ENCODE data around the gene YWHAQ.
"Not testable (repeated sequence)": the region's sequence is repeated elsewhere in the genome, so short reads cannot be mapped to it uniquely, and the experiment has no call there.

YWHAQ gene

DNA sequence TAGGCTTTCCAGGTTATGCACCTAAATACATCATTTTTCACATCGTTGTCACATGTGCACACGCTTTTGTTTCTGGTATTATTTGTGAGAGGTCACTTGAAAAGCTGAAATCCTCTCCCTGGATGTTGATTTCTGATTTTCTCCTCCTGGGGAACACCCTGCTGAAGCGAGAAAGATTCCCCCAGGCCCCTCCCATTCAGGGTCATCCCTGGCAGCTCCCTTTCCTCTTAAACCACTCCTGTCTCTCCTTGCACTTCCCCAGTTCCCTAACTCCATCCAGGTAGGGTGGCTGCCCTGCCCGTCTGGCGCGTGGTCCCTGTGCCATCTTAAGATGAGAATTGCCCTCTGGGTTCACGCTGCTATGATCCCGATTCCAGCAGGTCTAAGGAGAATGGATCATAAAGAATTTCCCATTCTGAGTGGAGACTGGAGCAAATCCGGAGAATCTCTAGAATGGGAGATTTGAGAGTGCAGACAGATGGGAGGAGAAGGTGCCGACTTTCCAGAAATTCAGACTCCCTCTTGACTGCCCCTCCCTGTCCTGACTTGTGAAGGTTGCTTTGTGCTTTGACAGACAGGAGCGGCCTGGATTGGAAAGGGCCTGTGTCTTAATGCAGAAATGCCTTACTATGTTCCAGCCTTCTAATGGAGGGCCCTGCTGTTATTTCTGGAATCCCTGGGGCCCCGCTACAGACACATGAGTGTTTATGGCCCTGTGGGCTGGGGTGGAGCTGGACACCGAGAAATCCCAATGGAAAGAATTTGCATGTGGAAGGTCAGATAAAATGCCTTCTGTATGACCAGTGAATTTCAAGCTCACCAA, 1.3 kb upstream of the YWHAQ start:
- DNase-seq (ENCODE audit: low read depth in 3 of 3) = no peak

DNA sequence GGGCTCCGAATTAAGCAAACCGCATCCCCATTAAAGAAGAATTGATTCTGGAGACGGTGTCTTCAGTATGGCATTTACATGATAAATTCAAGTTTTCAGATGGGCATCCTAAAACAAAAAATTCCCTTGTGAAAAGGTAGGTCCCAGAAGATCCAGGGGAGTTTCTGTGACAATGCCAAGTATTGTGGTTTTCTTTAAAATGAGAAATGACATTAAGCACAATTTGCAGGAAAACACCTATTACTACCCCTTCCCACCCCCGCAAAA, 689 bp upstream of the YWHAQ start:
- DNase-seq (ENCODE audit: low read depth in 3 of 3) = no peak

DNA sequence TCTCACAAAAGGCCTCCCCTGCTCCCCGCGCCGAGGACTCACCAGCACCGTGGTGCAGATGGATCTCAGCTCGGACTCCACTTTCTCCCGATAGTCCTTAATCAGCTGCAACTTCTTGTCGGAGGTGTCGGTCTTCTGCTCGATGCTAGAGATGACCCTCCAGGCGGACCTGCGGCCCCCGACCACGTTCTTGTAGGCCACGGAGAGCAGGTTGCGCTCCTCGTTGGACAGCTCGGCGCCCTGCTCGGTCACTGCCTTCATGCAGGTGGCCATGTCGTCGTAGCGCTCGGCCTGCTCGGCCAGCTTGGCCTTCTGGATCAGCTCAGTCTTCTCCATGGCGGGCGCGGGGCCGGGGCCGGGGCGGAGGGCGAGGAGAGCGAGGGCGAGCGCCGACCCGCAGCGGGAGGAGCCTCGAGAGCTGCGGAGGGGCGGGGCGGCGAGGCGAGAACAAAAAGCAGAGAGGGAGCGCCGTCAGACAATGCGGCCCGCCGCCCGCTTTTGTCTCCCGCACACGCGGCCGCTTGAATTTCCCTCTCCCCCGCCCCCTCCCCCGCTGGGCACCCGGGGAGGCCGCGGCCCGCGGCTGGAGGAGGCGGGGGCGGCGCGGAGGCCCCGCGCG, 571 bp downstream of the YWHAQ start:
- peak; percentile 61 to 62 (median 61) for DNase-seq (ENCODE audit: low read depth in 3 of 3)

DNA sequence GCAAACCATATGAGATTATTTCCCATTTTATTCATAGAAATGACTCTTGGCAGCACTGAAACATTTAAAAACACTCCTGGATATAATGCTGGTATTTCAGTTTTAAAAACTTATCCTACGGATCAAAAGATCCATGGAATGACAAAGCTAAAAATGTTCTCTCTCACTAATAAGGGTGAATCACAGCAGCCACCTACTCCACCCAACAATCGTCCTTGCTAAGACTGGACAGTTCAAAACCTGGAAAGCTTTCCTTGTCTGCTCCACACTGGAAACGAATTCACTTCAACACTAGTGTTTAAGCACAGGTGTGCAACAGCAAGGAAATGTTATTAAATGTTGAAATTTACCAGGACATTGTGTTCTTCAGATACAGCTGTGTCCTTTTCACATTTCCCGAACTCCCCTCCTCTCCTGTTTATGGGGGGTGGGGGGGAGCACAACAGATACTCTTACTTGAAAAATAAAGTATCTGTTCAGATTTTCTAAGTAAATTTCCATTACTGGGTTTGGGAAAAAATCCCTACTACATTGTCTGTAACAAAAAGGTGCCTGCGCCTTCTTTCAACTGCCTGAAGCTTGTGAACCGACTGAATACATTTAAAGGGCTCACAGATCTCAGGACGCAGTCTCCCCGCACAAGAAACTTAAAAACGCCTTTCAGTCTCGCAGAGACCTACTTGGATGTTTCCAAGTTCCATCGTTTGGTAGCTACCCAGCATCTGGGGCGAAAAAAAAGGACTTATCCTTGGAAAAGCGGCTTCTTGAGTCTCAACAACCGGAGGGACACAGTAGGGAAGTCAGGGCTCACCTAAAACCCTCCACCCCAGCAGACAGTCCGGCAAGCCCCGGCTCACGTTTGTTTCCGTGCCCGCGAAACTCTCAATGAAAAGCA, 1.3 kb downstream of the YWHAQ start:
- DNase-seq (ENCODE audit: low read depth in 3 of 3) = peak in 1 of 3 experiments; percentile 25

DNA sequence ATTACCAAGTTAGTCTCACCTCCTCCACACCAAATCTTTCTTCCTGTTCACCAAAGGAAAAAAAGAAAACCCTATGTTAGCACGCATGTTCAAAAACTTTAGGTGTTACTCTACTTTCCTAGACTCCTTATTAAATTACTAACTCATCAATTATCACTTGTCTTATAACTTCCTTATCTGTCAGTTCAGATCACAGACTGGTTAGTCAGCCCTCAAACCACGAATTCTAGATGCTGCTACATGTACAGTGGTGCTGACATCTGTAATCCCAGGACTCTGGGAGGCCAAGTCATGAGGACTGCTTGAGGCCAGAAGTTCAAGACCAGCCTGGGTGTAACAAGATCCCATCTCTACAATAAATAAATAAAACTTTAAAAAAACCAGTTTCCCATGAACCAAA, 3.5 kb downstream of the YWHAQ start:
- DNase-seq (ENCODE audit: low read depth in 3 of 3) = no peak

DNA sequence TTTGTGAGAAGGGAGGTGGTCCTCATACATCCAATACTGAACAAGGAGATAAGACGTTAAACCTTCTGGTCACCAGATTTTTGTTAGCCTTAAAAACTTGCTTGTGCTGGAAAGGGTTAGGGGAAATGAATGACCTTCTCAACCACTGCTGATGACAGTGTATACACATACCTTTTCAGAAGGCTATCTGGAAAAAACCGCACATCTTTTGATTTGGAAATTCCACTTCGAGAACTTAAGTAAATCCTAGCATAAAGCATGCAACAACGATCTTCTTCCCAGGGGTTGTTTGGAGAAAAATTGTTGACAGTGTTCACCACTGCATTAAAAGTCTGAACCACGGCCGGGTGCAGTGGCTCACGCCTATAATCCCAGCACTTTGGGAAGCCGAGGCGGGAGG, 7.6 kb downstream of the YWHAQ start:
- no peak for DNase-seq (ENCODE audit: low read depth in 3 of 3)

DNA sequence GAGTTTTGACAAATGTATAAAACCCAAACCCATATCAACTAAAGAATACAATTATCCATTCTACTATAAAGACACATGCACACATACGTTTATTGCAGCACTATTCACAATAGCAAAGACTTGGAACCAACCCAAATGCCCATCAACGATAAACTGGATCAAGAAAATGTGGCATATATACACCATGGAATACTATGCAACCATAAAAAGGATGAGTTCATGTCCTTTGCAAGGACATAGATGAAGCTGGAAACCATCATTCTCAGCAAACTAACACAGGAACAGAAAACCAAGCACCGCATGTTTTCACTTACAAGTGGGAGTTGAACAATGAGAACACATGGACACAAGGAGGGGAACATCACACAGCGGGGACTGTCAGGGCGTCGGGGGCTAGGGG, 9.1 kb downstream of the YWHAQ start:
- DNase-seq (ENCODE audit: low read depth in 3 of 3) = not testable (repeated sequence)

DNA sequence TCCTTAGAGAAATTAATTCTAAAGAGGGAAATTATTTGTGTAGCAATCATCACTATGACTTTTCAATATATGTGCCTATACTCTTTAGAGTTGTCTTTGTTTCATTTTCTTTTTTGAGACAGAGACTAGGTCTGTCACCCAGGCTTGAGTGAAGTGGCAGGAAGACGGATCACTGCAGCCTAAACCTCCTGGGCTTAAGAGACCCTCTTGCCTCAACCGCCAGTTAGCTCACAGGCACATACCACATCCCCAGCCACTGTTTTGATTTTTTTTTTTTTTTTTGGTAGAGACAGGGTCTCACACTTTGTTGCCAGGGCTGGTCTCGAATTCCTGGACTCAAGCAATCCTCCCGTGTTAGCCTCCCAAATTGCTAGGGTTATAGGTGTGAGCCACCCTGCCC, 12.4 kb downstream of the YWHAQ start:
- no peak for DNase-seq (ENCODE audit: low read depth in 3 of 3)

DNA sequence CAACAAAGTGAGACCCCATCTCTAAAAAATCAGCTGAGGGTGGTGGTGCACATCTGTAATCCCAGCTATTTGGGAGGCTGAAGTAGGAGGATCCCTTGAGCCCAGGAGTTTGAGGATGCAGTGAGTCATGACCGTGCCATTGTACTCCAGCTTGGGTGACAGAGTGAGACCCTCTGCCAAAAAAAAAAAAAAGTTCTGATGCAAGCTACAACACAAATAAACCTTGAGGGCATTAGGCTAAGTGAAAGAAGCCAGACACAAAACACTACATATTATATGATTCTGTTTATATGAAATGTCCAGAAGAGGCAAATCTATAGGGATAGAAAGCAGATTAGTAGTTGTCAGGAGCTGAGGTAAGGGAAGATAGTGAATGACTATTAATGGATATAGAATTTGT, 13.0 kb downstream of the YWHAQ start:
- DNase-seq (ENCODE audit: low read depth in 3 of 3) = no peak

DNA sequence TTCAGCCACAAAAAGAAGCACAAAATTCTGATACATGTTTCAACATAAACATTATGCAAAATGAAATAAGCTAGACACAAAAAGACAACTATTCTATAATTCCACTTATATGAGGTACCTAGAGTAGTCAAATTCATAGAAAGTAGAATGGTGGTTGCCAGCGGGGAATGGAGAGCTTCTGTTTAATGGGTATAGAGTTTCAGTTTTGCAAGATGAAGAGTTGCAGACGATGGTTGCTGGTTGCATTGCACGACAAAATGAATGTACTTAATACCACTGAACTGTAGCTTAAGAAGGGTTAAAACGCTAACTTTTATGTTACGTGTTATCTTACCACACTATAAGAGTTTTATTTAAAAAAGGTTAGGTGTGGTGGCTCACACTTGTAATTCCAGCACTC, 13.5 kb downstream of the YWHAQ start:
- no peak for DNase-seq (ENCODE audit: low read depth in 3 of 3)

DNA sequence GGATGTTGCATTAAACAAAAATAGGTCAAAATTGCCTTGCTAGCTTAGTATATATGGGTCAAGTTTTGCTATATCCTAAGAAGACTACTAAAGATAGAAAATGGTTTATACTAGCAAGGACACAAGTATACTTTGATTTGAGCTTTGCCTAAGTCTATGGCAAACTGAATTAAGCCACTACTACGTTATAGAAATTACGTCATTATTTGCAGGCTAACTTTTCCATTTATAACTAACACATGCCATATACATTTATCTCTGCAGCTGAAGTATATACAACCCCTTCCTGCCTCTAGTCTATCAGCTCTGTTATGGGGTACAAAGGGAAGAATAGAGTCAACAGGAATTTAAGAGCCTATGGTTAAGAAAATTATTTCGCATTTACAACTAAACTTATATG, 16.2 kb downstream of the YWHAQ start:
- DNase-seq (ENCODE audit: low read depth in 3 of 3) = no peak

DNA sequence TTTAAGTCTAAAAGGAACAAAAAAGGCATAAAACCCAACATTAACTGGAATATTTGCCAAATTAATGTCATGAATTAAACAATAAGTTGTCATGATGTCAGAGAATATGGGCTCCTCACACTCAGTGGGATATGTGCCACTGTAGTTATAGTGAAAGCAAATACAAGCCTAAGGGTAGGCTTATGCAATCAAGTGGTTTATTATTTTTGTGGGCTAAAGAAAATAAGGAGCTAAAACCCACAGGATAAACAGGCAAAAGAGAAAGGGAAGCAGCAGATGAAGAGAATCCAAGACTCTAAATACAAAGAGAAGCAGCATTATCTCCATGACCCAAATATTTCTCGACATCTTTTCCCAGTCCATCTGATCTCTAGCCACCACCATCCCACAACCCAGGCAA, 17.5 kb downstream of the YWHAQ start:
- no peak for DNase-seq (ENCODE audit: low read depth in 3 of 3)

DNA sequence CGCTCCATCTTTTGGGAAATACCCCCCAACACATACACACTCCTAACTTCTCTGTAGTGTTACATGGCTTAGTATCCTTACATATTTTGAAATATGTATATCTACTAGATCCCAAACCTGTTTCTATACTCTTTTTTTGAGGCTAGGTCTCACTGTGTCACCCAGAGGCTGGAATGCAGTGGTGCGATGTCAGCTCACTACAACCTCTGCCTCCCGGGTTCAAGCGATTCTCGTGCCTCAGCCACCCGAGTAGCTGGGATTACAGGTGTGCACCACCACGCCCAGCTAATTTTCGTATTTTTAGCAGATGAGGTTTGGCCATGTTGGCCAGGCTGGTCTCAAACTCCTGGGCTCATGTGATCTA, 19.3 kb downstream of the YWHAQ start:
- not testable (repeated sequence) for DNase-seq (ENCODE audit: low read depth in 3 of 3)

DNA sequence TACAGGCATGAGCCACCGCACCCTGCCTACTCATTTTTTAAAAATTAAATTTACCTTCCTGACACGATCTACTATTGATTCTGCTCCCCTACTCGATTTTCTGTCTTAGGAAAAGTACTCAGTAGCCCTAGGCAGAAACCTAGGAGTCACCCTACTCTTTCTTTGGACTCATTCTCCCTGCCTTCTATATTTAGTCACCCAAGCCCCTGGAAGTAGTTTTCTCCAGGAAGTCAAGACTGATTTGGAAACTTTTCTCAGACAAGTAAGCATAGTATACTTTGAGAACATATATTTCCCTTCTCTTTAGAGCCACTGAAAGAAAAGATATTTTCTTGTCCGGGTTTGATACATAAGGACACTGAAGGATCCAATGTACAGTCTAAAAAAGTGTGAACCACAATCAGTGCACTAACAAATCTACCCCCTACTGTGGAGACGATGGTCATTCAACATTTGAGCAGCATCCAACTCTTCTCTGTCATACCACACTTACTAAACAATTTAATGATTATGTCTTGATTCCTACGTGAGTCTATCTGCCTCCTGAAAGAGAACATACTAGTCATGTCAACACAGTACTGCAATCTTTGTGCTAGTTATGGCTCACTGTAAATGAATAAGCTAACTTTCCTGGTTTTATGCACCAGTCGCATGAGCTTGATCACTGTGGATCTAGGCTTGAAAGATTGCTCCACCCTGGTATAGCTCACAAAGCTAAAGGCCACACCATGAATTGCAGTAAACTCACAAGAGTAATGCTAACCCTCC, 19.8 kb downstream of the YWHAQ start:
- DNase-seq (ENCODE audit: low read depth in 3 of 3) = no peak

DNA sequence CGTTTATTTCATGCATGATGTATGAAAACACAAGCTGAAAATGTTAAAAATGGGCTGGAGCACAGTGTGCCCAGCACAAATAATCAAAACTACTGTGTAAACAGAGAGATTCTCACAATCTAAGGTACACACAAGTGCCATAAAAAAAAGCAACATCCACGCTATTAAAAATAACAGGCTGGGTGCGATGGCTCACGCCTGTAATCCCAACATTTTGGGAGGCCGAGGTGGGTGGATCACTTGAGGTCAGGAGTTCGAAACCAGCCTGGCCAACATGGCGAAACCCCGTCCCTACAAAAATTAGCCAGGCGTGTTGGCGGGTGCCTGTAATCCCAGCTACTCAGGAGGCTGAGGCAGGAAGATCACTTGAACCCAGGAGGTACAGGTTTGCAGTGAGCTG, 22.3 kb downstream of the YWHAQ start:
- DNase-seq (ENCODE audit: low read depth in 3 of 3) = not testable (repeated sequence)

DNA sequence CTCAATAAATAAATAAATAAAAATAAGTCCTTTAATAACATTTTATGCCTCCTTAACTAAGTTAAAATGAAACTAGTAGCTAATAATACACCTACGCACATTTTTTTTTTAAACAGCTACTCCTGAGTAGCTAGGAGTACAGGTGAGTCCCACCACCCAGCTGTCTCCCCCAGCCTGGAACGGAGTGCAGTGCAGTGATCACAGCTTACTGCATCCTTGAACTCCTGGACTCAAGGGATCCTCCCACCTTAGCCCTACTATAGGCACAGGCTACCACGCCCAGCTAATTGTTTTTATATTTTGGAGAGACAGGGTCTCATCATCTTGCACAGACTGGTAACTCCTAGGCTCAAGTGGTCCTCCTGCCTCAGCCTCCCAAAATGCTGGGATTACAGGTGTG, 28.4 kb downstream of the YWHAQ start:
- DNase-seq (ENCODE audit: low read depth in 3 of 3) = no peak

DNA sequence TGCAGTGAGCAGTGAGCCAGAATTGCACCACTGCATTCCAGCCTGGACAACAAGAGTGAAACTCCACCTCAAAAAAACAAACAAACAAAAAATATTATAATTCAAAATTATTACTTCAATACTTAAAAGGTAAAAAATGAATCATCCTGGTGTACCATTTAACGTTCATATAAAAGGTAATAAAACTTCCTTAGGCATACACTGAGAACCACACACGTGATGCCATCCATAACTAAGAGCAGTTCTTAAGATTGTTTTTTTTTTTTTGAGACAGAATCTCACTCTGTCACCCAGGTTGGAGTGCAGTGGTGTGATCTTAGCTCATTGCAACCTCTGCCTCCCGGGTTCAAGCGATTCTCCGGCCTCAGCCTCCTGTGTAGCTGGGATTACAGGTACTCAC, 29.4 kb downstream of the YWHAQ start:
- DNase-seq (ENCODE audit: low read depth in 3 of 3) = no peak

DNA sequence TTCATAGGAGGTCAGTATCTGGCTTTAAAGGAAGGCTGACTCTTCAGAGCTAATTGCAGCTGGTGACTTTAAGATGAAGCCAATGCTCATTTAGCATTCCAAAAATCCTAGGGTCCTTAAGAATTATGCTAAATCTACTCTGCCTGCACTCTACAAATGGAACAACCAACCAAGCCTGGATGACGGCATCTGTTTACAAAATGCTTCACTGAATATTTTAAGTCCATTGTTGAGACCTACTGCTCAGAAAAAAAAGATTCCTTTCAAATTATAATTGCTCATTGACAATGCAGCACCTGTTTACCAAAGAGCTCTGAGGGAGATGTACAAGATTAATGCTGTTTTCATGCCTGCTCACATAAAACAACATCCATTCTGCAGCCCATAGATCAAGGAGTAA, 31.4 kb downstream of the YWHAQ start:
- DNase-seq (ENCODE audit: low read depth in 3 of 3) = no peak

DNA sequence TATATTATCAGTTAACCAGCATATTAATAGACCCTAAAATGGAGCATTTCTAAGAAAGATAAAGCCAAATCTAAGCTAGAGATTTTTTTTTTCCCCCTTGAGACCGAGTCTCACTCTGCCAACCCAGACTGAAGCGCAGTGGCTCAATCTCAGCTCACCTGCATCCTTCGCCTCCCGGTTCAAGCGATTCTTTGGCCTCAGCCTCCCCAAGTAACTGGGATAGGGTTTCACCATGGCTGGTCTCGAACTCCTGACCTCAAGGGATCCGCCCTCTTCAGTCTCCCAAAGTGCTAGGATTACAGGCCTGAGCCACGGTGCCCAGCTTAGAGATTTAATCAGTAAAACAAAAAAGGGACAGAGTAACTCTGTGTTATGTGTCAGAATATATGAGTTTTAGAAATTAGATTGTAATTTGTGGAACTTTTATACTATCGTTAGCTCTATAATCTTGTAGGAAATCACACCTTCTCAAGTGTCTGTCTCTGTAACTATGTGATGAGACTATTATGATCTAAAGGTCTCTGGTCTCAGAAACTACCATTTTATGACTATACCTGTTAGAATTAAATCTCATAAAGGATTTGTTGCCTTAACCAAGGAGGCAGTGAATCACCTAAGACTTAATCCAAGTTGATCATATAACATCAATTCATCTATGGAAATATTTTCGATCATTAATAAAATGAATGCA, 34.0 kb downstream of the YWHAQ start:
- no peak for DNase-seq (ENCODE audit: low read depth in 3 of 3)

DNA sequence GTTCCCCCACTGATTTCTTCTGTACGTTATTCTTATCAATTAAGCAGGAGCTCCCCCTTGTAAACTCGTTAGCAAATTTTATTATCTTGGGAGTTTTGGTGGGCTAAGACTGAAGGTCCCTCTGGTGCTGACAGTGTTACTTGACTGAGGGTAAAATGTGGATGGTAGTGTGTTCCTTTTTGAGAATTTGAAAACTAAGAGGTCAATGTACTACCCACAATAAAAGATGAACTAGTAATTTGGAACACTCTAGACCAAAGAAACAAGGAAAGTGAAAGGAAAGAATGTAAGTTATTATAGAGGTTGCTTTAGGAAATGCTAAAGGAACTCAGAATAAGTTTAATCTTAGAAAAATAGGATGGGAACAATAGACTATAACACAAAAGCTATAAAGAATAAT, 35.1 kb downstream of the YWHAQ start:
- no peak for DNase-seq (ENCODE audit: low read depth in 3 of 3)

DNA sequence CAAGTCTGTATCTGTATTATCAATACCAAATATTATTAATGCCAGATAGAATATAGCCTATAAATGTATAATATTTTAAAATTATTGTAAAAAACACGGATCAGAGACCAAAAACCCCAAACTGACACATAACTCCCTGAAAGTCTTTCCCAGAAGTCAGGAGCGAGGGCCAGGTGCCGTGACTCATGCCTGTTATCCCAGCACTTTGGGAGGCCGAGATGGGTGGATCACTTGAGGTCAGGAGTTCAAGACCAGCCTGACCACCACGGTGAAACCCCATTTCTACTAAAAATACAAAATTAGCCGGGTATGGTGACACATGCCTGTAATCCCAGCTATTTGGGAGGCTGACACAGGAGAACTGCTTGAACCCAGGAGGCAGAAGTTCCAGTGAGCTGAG, 35.5 kb downstream of the YWHAQ start:
- DNase-seq (ENCODE audit: low read depth in 3 of 3) = not testable (repeated sequence)
